HEK293 (cell line): ENCODE data around the gene GOLGA8N.
A peak's percentile ranks its signal among the peaks of the same experiment; 100 is the strongest.

Experiments
- BCL11A ChIP-seq: fragments of 450-650 bp; formaldehyde crosslinking; IDR thresholded peaks from 2 replicates; pipeline ENCODE4 v1.5.1; 2016; ENCODE audit warnings: low read depth, missing biosample characterization, missing genetic modification characterization
- OVOL3 ChIP-seq: fragments of 450-650 bp; formaldehyde crosslinking; IDR thresholded peaks from 2 replicates; pipeline ENCODE4 v1.5.1; 2016; ENCODE audit warnings: missing biosample characterization, missing genetic modification characterization
- RBAK ChIP-seq: fragments of 450-650 bp; formaldehyde crosslinking; IDR thresholded peaks from 2 replicates; pipeline ENCODE4 v1.5.1; 2016; ENCODE audit warnings: missing biosample characterization, missing genetic modification characterization
- SALL2 ChIP-seq: fragments of 450-650 bp; formaldehyde crosslinking; IDR thresholded peaks from 2 replicates; pipeline ENCODE4 v1.5.0; 2017; ENCODE audit warnings: missing biosample characterization, mild to moderate bottlenecking, missing genetic modification characterization, borderline replicate concordance
- YY1 ChIP-seq: fragments of 450-650 bp; formaldehyde crosslinking; IDR thresholded peaks from 2 replicates; pipeline ENCODE4 v1.5.1; 2018; ENCODE audit warnings: missing biosample characterization, missing genetic modification characterization
- ZBTB8A ChIP-seq: fragments of 450-650 bp; formaldehyde crosslinking; IDR thresholded peaks from 2 replicates; pipeline ENCODE4 v1.5.1; 2016; ENCODE audit warnings: missing biosample characterization, missing genetic modification characterization
- ZFHX2 ChIP-seq: fragments of 450-650 bp; formaldehyde crosslinking; conservative IDR thresholded peaks from 2 replicates; pipeline ENCODE4 v1.5.1; 2016; ENCODE audit warnings: missing biosample characterization, missing genetic modification characterization
- ZNF114 ChIP-seq: fragments of 450-650 bp; formaldehyde crosslinking; IDR thresholded peaks from 2 replicates; pipeline ENCODE4 v1.5.0; 2017; ENCODE audit warnings: missing biosample characterization, missing genetic modification characterization
- ZNF16 ChIP-seq: fragments of 450-650 bp; formaldehyde crosslinking; IDR thresholded peaks from 2 replicates; pipeline ENCODE4 v1.5.1; 2016; ENCODE audit warnings: low read depth, missing biosample characterization, missing genetic modification characterization
- ZNF211 ChIP-seq: fragments of 450-650 bp; formaldehyde crosslinking; IDR thresholded peaks from 2 replicates; pipeline ENCODE4 v1.5.1; 2016; ENCODE audit warnings: low read depth, missing biosample characterization, missing genetic modification characterization
- ZNF670 ChIP-seq: fragments of 450-650 bp; formaldehyde crosslinking; IDR thresholded peaks from 2 replicates; pipeline ENCODE4 v1.5.1; 2016; ENCODE audit warnings: missing biosample characterization, missing genetic modification characterization, low read depth
- ZXDB ChIP-seq: fragments of 450-650 bp; formaldehyde crosslinking; IDR thresholded peaks from 2 replicates; pipeline ENCODE4 v1.5.1; 2016; ENCODE audit warnings: missing biosample characterization, missing genetic modification characterization
- TF ChIP-seq, protein P1 (sequence below): fragments of 450-650 bp; formaldehyde crosslinking; IDR thresholded peaks from 2 replicates; pipeline ENCODE4 v1.5.1; 2016; ENCODE audit warnings: missing biosample characterization, missing genetic modification characterization
- TF ChIP-seq, protein P2 (sequence below): fragments of 450-650 bp; formaldehyde crosslinking; IDR thresholded peaks from 2 replicates; pipeline ENCODE4 v1.5.1; 2016; ENCODE audit warnings: missing biosample characterization, missing genetic modification characterization

DNA sequence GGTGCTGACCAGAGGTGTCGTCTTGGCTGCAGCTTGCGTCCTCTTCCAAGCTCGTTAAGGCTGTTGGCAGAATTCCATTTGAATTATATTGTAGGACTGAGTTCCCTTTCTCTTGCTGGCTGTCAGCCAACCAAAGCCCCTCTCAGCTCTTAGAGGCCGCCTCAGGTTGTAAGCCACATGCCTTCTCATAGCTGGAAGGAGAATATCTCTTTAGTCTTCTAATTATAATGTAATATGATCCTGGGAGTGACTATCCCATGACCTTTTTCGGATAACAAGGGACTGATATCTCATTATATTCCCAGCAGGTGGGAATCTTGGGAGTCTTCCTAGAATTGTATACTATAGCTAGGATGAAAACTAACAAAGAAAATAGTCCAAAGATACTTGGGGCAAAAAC is 53.0 kb downstream of the GOLGA8N start:
- TF ChIP-seq, protein P1, sequence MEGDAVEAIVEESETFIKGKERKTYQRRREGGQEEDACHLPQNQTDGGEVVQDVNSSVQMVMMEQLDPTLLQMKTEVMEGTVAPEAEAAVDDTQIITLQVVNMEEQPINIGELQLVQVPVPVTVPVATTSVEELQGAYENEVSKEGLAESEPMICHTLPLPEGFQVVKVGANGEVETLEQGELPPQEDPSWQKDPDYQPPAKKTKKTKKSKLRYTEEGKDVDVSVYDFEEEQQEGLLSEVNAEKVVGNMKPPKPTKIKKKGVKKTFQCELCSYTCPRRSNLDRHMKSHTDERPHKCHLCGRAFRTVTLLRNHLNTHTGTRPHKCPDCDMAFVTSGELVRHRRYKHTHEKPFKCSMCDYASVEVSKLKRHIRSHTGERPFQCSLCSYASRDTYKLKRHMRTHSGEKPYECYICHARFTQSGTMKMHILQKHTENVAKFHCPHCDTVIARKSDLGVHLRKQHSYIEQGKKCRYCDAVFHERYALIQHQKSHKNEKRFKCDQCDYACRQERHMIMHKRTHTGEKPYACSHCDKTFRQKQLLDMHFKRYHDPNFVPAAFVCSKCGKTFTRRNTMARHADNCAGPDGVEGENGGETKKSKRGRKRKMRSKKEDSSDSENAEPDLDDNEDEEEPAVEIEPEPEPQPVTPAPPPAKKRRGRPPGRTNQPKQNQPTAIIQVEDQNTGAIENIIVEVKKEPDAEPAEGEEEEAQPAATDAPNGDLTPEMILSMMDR (tag by site-specific recombination): no peak
- no peak for TF ChIP-seq ZNF211 (tag by site-specific recombination)
- TF ChIP-seq, protein P2, sequence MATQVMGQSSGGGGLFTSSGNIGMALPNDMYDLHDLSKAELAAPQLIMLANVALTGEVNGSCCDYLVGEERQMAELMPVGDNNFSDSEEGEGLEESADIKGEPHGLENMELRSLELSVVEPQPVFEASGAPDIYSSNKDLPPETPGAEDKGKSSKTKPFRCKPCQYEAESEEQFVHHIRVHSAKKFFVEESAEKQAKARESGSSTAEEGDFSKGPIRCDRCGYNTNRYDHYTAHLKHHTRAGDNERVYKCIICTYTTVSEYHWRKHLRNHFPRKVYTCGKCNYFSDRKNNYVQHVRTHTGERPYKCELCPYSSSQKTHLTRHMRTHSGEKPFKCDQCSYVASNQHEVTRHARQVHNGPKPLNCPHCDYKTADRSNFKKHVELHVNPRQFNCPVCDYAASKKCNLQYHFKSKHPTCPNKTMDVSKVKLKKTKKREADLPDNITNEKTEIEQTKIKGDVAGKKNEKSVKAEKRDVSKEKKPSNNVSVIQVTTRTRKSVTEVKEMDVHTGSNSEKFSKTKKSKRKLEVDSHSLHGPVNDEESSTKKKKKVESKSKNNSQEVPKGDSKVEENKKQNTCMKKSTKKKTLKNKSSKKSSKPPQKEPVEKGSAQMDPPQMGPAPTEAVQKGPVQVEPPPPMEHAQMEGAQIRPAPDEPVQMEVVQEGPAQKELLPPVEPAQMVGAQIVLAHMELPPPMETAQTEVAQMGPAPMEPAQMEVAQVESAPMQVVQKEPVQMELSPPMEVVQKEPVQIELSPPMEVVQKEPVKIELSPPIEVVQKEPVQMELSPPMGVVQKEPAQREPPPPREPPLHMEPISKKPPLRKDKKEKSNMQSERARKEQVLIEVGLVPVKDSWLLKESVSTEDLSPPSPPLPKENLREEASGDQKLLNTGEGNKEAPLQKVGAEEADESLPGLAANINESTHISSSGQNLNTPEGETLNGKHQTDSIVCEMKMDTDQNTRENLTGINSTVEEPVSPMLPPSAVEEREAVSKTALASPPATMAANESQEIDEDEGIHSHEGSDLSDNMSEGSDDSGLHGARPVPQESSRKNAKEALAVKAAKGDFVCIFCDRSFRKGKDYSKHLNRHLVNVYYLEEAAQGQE: no peak
- TF ChIP-seq OVOL3 (tag by site-specific recombination): no peak
- TF ChIP-seq RBAK (tag by site-specific recombination): no peak
- TF ChIP-seq ZNF114 (tag by site-specific recombination): no peak
- no peak for TF ChIP-seq BCL11A (tag by site-specific recombination)
- TF ChIP-seq ZNF16 (tag by site-specific recombination): no peak
- no peak for TF ChIP-seq ZNF670 (tag by site-specific recombination)
- TF ChIP-seq ZFHX2 (tag by site-specific recombination): no peak
- no peak for TF ChIP-seq YY1 (tag by site-specific recombination)
- no peak for TF ChIP-seq ZBTB8A (tag by site-specific recombination)
- TF ChIP-seq SALL2 (tag by site-specific recombination): no peak
- 0 out of 2 replicates have a peak, but pooled peaks have one; percentile 26 for TF ChIP-seq ZXDB (tag by site-specific recombination)
